Osteocyte (in vitro differentiated cells): ENCODE data around the gene RNF213. TPM values are rescaled to one million over a fixed set of nuclear protein-coding genes. Genes with fewer than 3 reads are reported as not detected.
"Not testable (repeated sequence)": the region's sequence is repeated elsewhere in the genome, so short reads cannot be mapped to it uniquely, and the experiment has no call there.

Source experiments
- DNase-seq: peaks from one replicate; pipeline ENCODE4 v3.0.0; 2021; ENCODE audit warnings: mixed read lengths; ENCODE audit not compliant: unreplicated experiment; ENCODE audit errors: extremely low spot score
- H3K27ac Mint-ChIP-seq: one replicate; pipeline ENCODE4 v1.8.0; 2021; ENCODE audit warnings: mild to moderate bottlenecking, mixed read lengths; ENCODE audit not compliant: unreplicated experiment
- H3K27me3 Mint-ChIP-seq: one replicate; pipeline ENCODE4 v1.8.0; 2021; ENCODE audit warnings: mixed read lengths; ENCODE audit not compliant: unreplicated experiment
- H3K36me3 Mint-ChIP-seq: one replicate; pipeline ENCODE4 v1.8.0; 2021; ENCODE audit warnings: mixed read lengths; ENCODE audit not compliant: unreplicated experiment
- H3K4me1 Mint-ChIP-seq: one replicate; pipeline ENCODE4 v1.8.0; 2021; ENCODE audit warnings: mixed read lengths; ENCODE audit not compliant: unreplicated experiment
- H3K4me3 Mint-ChIP-seq: one replicate; pipeline ENCODE4 v1.8.0; 2021; ENCODE audit warnings: mild to moderate bottlenecking, moderate library complexity, mixed read lengths; ENCODE audit not compliant: unreplicated experiment
- H3K9me3 Mint-ChIP-seq: one replicate; pipeline ENCODE4 v1.8.0; 2021; ENCODE audit warnings: mixed read lengths; ENCODE audit not compliant: unreplicated experiment
- total RNA-seq: library from RNA; stranded (reverse); gene quantifications from 2 replicates; pipeline ENCODE4 v1.2.1, GENCODE V29; 2021
- TF ChIP-seq, protein P1 (sequence below): fragments of 200-600 bp; sonication (generic); IDR thresholded peaks from 2 replicates; pipeline ENCODE4 v1.5.0; 2021; ENCODE audit warnings: antibody characterized with exemption, mild to moderate bottlenecking, moderate library complexity

The RNF213 gene
- total RNA-seq, 1 donor from 2014 or later, result 106 TPM

DNA sequence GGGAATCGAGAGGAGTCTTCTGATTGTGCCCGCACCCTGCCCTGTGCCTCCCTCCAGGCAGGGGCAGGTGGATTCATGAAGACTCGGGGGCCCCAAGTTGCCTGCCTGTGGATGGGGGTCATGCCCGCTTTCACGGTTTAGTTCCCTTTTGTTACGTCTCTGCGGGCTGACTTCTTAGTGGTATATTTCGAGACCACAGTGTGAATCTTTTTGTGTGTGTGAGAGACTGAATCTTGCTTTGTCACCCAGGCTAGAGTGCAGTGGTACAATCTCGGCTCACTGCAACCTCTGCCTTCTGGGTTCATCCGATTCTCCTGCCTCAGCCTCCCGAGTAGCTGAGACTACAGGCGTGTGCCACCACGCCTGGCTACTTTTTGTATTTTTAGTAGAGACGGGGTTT lies 18.1 kb upstream of the RNF213 start:
- Mint-ChIP-seq H3K36me3 (peaks cover 35% of the 10 kb centered on the region), H3K4me1 (no peaks in the 10 kb centered on the region), H3K4me3 (no peak overlapping the region), H3K27me3 (no peaks in the 10 kb centered on the region), H3K9me3 (no peaks in the 10 kb centered on the region), H3K27ac (no peak overlapping the region)
- no peak for DNase-seq
- TF ChIP-seq, protein P1, sequence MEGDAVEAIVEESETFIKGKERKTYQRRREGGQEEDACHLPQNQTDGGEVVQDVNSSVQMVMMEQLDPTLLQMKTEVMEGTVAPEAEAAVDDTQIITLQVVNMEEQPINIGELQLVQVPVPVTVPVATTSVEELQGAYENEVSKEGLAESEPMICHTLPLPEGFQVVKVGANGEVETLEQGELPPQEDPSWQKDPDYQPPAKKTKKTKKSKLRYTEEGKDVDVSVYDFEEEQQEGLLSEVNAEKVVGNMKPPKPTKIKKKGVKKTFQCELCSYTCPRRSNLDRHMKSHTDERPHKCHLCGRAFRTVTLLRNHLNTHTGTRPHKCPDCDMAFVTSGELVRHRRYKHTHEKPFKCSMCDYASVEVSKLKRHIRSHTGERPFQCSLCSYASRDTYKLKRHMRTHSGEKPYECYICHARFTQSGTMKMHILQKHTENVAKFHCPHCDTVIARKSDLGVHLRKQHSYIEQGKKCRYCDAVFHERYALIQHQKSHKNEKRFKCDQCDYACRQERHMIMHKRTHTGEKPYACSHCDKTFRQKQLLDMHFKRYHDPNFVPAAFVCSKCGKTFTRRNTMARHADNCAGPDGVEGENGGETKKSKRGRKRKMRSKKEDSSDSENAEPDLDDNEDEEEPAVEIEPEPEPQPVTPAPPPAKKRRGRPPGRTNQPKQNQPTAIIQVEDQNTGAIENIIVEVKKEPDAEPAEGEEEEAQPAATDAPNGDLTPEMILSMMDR, result no peak

GRCh38 chr17:80243526-80244433 lies 16.9 kb upstream of the RNF213 start:
- H3K4me1 Mint-ChIP-seq, result no peaks in the 10 kb centered on the region
- no peak overlapping the region for H3K27ac Mint-ChIP-seq
- no peak overlapping the region for H3K4me3 Mint-ChIP-seq
- H3K9me3 Mint-ChIP-seq, result no peaks in the 10 kb centered on the region
- peaks cover 27% of the 10 kb centered on the region for H3K36me3 Mint-ChIP-seq
- DNase-seq, result no peak
- TF ChIP-seq, protein P1, result no peak
- H3K27me3 Mint-ChIP-seq, result no peaks in the 10 kb centered on the region

- not testable (repeated sequence) for H3K9me3 Mint-ChIP-seq, H3K27ac Mint-ChIP-seq, DNase-seq, H3K27me3 Mint-ChIP-seq, H3K4me1 Mint-ChIP-seq, H3K4me3 Mint-ChIP-seq
- peaks cover 28% of the 10 kb centered on the region for H3K36me3 Mint-ChIP-seq
Observed at GRCh38 chr17:80244448-80244847, 16.2 kb upstream of the RNF213 start.

- Mint-ChIP-seq H3K9me3 (no peaks in the 10 kb centered on the region), H3K27me3 (no peaks in the 10 kb centered on the region), H3K4me3 (no peak overlapping the region), H3K27ac (no peak overlapping the region), H3K4me1 (no peaks in the 10 kb centered on the region), H3K36me3 (peaks cover 24% of the 10 kb centered on the region)
- DNase-seq, result no peak
- TF ChIP-seq, protein P1, result no peak
Observed at GRCh38 chr17:80244871-80245509, 15.7 kb upstream of the RNF213 start.

DNA sequence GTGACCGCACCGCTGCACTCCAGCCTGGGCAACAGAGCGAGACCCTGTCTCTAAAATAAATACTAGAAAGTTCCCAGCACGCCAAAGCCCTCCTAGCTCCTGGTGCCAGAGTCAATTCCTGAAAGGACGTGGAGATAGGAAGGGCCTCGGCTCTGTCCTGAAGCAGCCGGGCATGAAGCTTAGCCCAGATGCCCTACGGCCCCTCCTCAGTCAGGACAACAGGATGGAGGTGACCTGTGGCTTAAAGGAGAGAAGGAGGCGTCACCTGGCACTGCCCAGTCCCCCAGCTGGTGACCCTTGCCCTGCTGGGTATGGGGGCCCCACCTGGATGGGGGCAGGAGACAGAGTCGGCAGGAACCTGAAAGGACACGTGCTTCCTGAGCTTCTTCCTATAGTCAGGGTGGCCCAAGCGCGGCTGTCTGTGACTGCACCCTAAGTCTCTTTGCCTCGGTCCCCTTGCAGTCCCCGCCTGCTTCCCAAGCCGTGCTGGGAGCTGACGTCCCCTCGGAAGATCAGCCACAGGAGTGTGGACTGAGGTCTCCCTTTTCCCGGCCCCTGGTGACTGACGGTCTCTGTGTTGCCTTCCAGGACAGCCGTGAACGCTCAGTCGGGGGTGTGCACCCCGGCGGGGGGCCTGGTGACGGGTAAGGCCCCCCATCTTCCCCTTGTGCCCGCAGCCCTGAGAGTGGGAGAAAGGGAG lies 14.9 kb upstream of the RNF213 start:
- no peak for DNase-seq
- TF ChIP-seq, protein P1, result no peak
- H3K27ac Mint-ChIP-seq, result no peak overlapping the region
- H3K27me3 Mint-ChIP-seq, result no peaks in the 10 kb centered on the region
- no peaks in the 10 kb centered on the region for H3K9me3 Mint-ChIP-seq
- H3K4me1 Mint-ChIP-seq, result no peaks in the 10 kb centered on the region
- H3K36me3 Mint-ChIP-seq, result peaks cover 24% of the 10 kb centered on the region
- H3K4me3 Mint-ChIP-seq, result no peak overlapping the region
